Measurements from ENCODE around the gene RPS19. TPM values are rescaled to one million over a fixed set of nuclear protein-coding genes. Genes with fewer than 3 reads are reported as not detected.

RPS19 gene
- total and polyA plus RNA-seq, 10 of the 15 experiments (the other 5 are each of a cell fraction or from before 2014, with no cell fraction given) = 2,615 to 5,578 (median 4,127) TPM

DNA sequence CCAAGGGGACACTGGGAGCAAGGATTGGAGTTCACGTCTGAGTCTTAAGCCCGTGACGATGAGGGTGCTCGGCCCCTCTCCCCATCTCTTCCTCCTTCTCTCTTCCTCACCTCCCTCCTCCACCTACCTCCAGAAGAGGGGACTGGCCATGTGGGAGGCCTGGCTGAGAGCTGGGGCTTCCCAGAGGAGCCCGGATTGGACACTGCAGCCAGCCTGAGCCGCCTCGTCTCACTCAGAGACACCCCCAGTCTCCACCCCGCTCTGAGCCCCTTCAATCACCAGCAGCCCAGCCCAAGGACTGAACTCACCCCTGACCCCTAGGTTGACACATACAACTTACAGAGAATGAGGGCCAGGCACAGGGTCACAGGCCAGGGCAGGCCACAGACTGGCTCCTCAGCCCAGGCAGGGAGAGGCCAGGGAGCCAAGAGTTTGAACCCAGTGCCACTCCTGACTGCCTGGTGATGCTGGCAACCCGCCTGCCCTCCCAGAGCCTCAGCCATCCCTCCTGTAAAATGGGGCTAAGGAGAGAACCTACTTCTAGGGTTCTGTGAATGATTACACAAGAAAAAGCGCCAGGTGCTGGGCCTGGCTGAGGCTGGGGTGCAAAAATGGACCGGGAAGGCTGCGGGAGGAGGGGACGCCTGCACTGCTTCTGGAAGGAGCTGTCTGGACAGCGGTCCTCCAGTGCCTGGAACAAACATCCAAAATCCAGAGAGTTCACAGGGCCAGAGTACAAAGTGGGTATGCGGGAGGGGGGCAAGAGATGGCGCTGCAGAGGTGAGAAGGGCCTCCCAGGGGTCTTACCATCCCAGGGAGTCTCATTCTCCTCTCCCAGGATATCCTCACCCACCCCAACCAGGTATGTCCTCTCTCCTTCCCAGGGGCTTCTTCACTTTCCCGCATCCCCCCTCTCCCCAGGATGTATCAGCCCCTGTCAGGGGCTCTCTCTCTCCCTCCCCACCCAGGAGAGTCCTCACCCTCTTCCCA, 18.2 kb downstream of the RPS19 start (continued):
- TF ChIP-seq TARDBP (IDR thresholded peaks at IDR 0.05; ENCODE audit: borderline replicate concordance) = no peak
- no peak for TF ChIP-seq KAT2A (conservative IDR thresholded peaks at IDR 0.05; ENCODE audit: control insufficient read depth, low read depth, low read length)
- TF ChIP-seq, protein P1, sequence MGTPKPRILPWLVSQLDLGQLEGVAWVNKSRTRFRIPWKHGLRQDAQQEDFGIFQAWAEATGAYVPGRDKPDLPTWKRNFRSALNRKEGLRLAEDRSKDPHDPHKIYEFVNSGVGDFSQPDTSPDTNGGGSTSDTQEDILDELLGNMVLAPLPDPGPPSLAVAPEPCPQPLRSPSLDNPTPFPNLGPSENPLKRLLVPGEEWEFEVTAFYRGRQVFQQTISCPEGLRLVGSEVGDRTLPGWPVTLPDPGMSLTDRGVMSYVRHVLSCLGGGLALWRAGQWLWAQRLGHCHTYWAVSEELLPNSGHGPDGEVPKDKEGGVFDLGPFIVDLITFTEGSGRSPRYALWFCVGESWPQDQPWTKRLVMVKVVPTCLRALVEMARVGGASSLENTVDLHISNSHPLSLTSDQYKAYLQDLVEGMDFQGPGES (IDR thresholded peaks at IDR 0.05) = no peak
- TF ChIP-seq, protein P2, sequence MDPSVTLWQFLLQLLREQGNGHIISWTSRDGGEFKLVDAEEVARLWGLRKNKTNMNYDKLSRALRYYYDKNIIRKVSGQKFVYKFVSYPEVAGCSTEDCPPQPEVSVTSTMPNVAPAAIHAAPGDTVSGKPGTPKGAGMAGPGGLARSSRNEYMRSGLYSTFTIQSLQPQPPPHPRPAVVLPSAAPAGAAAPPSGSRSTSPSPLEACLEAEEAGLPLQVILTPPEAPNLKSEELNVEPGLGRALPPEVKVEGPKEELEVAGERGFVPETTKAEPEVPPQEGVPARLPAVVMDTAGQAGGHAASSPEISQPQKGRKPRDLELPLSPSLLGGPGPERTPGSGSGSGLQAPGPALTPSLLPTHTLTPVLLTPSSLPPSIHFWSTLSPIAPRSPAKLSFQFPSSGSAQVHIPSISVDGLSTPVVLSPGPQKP (IDR thresholded peaks at IDR 0.05; ENCODE audit: low read depth, low read length) = no peak
- peak; percentile 64 for TF ChIP-seq NR2C1 (IDR thresholded peaks at IDR 0.05)
- TF ChIP-seq SMC3 (IDR thresholded peaks at IDR 0.05; ENCODE audit: borderline replicate concordance, low read length) = no peak
- TF ChIP-seq BACH1 (IDR thresholded peaks at IDR 0.05; ENCODE audit: borderline replicate concordance) = no peak
- TF ChIP-seq, protein P3, sequence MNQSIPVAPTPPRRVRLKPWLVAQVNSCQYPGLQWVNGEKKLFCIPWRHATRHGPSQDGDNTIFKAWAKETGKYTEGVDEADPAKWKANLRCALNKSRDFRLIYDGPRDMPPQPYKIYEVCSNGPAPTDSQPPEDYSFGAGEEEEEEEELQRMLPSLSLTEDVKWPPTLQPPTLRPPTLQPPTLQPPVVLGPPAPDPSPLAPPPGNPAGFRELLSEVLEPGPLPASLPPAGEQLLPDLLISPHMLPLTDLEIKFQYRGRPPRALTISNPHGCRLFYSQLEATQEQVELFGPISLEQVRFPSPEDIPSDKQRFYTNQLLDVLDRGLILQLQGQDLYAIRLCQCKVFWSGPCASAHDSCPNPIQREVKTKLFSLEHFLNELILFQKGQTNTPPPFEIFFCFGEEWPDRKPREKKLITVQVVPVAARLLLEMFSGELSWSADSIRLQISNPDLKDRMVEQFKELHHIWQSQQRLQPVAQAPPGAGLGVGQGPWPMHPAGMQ (IDR thresholded peaks at IDR 0.05; ENCODE audit: borderline replicate concordance) = no peak
- no peak for TF ChIP-seq DPF2 (IDR thresholded peaks at IDR 0.05)
- no peak for TF ChIP-seq NFIC (IDR thresholded peaks at IDR 0.05; ENCODE audit: low read depth, low read length)
- TF ChIP-seq, protein P4, sequence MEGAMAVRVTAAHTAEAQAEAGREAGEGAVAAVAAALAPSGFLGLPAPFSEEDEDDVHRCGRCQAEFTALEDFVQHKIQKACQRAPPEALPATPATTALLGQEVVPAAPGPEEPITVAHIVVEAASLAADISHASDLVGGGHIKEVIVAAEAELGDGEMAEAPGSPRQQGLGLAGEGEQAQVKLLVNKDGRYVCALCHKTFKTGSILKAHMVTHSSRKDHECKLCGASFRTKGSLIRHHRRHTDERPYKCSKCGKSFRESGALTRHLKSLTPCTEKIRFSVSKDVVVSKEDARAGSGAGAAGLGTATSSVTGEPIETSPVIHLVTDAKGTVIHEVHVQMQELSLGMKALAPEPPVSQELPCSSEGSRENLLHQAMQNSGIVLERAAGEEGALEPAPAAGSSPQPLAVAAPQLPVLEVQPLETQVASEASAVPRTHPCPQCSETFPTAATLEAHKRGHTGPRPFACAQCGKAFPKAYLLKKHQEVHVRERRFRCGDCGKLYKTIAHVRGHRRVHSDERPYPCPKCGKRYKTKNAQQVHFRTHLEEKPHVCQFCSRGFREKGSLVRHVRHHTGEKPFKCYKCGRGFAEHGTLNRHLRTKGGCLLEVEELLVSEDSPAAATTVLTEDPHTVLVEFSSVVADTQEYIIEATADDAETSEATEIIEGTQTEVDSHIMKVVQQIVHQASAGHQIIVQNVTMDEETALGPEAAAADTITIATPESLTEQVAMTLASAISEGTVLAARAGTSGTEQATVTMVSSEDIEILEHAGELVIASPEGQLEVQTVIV (IDR thresholded peaks at IDR 0.05; ENCODE audit: borderline replicate concordance, partially characterized antibody) = no peak
- TF ChIP-seq NRF1 (conservative IDR thresholded peaks at IDR 0.05; ENCODE audit: low read depth, low read length) = no peak
- TF ChIP-seq SMARCA5 (IDR thresholded peaks at IDR 0.05) = peak; percentile 79
- no peak for TF ChIP-seq FOXM1 (IDR thresholded peaks at IDR 0.05; ENCODE audit: low read depth, low read length)
- no peak; the same call in 1 of the 2 replicates for TF ChIP-seq MXI1 (IDR thresholded peaks at IDR 0.05; ENCODE audit: low read depth, low read length)
- TF ChIP-seq, protein P5, sequence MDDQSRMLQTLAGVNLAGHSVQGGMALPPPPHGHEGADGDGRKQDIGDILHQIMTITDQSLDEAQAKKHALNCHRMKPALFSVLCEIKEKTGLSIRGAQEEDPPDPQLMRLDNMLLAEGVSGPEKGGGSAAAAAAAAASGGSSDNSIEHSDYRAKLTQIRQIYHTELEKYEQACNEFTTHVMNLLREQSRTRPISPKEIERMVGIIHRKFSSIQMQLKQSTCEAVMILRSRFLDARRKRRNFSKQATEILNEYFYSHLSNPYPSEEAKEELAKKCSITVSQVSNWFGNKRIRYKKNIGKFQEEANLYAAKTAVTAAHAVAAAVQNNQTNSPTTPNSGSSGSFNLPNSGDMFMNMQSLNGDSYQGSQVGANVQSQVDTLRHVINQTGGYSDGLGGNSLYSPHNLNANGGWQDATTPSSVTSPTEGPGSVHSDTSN (IDR thresholded peaks at IDR 0.05; ENCODE audit: insufficient replicate concordance, low read depth, low read length) = peak; percentile 62
- TF ChIP-seq CHD1 (IDR thresholded peaks at IDR 0.05; ENCODE audit: low read depth, low read length) = 0 out of 2 replicates have a peak, but pooled peaks have one; percentile 38
- TF ChIP-seq, protein P6, sequence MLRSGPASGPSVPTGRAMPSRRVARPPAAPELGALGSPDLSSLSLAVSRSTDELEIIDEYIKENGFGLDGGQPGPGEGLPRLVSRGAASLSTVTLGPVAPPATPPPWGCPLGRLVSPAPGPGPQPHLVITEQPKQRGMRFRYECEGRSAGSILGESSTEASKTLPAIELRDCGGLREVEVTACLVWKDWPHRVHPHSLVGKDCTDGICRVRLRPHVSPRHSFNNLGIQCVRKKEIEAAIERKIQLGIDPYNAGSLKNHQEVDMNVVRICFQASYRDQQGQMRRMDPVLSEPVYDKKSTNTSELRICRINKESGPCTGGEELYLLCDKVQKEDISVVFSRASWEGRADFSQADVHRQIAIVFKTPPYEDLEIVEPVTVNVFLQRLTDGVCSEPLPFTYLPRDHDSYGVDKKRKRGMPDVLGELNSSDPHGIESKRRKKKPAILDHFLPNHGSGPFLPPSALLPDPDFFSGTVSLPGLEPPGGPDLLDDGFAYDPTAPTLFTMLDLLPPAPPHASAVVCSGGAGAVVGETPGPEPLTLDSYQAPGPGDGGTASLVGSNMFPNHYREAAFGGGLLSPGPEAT (IDR thresholded peaks at IDR 0.05; ENCODE audit: low read depth) = no peak
- no peak for TF ChIP-seq RAD21 (IDR thresholded peaks at IDR 0.05; ENCODE audit: insufficient read depth, low read depth, low read length)
- TF ChIP-seq IKZF1 (conservative IDR thresholded peaks at IDR 0.05) = 0 out of 2 replicates have a peak, but pooled peaks have one; percentile 2

Measured in GM12878 (cell line).